Neural cell (in vitro differentiated cells): ENCODE results near the gene DIPK1C. TPM values are rescaled to one million over a fixed set of nuclear protein-coding genes. Genes with fewer than 3 reads are reported as not detected.

Experiments
- H2AFZ ChIP-seq: fragments of 200-600, 300-800 bp; sonication (generic), shearing (Covaris generic); 2 replicates; pipeline ENCODE4 v1.6.0; 2014; ENCODE audit warnings: low read depth, mild to moderate bottlenecking, antibody characterized with exemption, low read length, moderate library complexity
- H3F3A ChIP-seq: fragments of 200-600 bp; shearing (Covaris generic); 2 replicates; pipeline ENCODE4 v1.6.1; 2016; ENCODE audit warnings: mild to moderate bottlenecking, moderate library complexity, mixed read lengths, antibody characterized with exemption, low read length; ENCODE audit not compliant: insufficient read depth, poor library complexity, severe bottlenecking
- H3K27ac ChIP-seq: fragments of 200-600, 300-800 bp; sonication (generic), shearing (Covaris generic); 2 replicates; pipeline ENCODE4 v1.5.1; 2014; ENCODE audit warnings: mild to moderate bottlenecking, low read length, moderate library complexity
- H3K27me3 ChIP-seq: fragments of 300-800, 200-600 bp; sonication (generic), shearing (Covaris generic); 2 replicates; pipeline ENCODE4 v1.6.0; 2014; ENCODE audit warnings: mild to moderate bottlenecking, low read depth, low read length, moderate library complexity; ENCODE audit not compliant: insufficient read depth
- H3K36me3 ChIP-seq: fragments of 300-800, 200-600 bp; sonication (generic), shearing (Covaris generic); 2 replicates; pipeline ENCODE4 v1.5.1; 2014; ENCODE audit warnings: mild to moderate bottlenecking, antibody characterized with exemption, low read length, moderate library complexity; ENCODE audit not compliant: insufficient read depth
- H3K4me2 ChIP-seq: fragments of 300-800, 200-600 bp; sonication (generic), shearing (Covaris generic); 2 replicates; pipeline ENCODE4 v1.6.0; 2014; ENCODE audit warnings: mild to moderate bottlenecking, low read length
- H3K4me3 ChIP-seq: fragments of 300-800, 200-600 bp; sonication (generic), shearing (Covaris generic); 2 replicates; pipeline ENCODE4 v1.5.1; 2014; ENCODE audit warnings: mild to moderate bottlenecking, low read length, moderate library complexity
- H3K79me2 ChIP-seq: fragments of 200-600 bp; shearing (Covaris generic); replicated peaks from 2 replicates; pipeline ENCODE4 v1.6.0; 2014; ENCODE audit warnings: mild to moderate bottlenecking, low read length, moderate library complexity; ENCODE audit not compliant: insufficient read depth
- H3K9ac ChIP-seq: fragments of 300-800, 200-600 bp; sonication (generic), shearing (Covaris generic); 2 replicates; pipeline ENCODE4 v1.6.1; 2016; ENCODE audit warnings: mild to moderate bottlenecking, low read length, mixed read lengths
- H3K9me2 ChIP-seq: fragments of 200-600 bp; shearing (Covaris generic); 2 replicates; pipeline ENCODE4 v1.6.1; 2016; ENCODE audit warnings: mild to moderate bottlenecking, low read length, mixed read lengths; ENCODE audit not compliant: insufficient read depth
- H3K9me3 ChIP-seq: fragments of 200-600, 300-800 bp; sonication (generic), shearing (Covaris generic); 2 replicates; pipeline ENCODE4 v1.6.1; 2016; ENCODE audit warnings: mild to moderate bottlenecking, mixed run types, low read length, moderate library complexity, mixed read lengths
- H4K20me1 ChIP-seq: fragments of 200-600 bp; shearing (Covaris generic); 2 replicates; pipeline ENCODE4 v1.6.1; 2016; ENCODE audit warnings: mild to moderate bottlenecking, mixed run types; ENCODE audit not compliant: insufficient read depth
- EP300 ChIP-seq: fragments of 450-650 bp; conservative IDR thresholded peaks from 2 replicates; pipeline ENCODE4 v1.6.1; 2014; ENCODE audit warnings: antibody characterized with exemption, mild to moderate bottlenecking, moderate library complexity; ENCODE audit not compliant: poor library complexity, severe bottlenecking
- EZH2 ChIP-seq: fragments of 200-600, 300-800 bp; shearing (Covaris generic), sonication (generic); IDR thresholded peaks from 2 replicates; pipeline ENCODE4 v1.6.1; 2014; ENCODE audit warnings: antibody characterized with exemption, low read length, borderline replicate concordance, mild to moderate bottlenecking; ENCODE audit not compliant: insufficient read depth, poor library complexity, severe bottlenecking
- MXI1 ChIP-seq: fragments of 450-650 bp; conservative IDR thresholded peaks from 2 replicates; pipeline ENCODE4 v1.6.1; 2014; ENCODE audit warnings: antibody characterized with exemption, mild to moderate bottlenecking; ENCODE audit not compliant: poor library complexity, severe bottlenecking
- POLR2AphosphoS5 ChIP-seq: IDR thresholded peaks from 2 replicates; pipeline ENCODE4 v1.6.1; 2012
- RAD21 ChIP-seq: fragments of 450-650 bp; conservative IDR thresholded peaks from 2 replicates; pipeline ENCODE4 v1.6.1; 2014; ENCODE audit warnings: antibody characterized with exemption, mild to moderate bottlenecking, moderate library complexity
- SMC3 ChIP-seq: fragments of 450-650 bp; conservative IDR thresholded peaks from 2 replicates; pipeline ENCODE4 v1.6.1; 2014; ENCODE audit warnings: antibody characterized with exemption, mild to moderate bottlenecking, moderate library complexity; ENCODE audit not compliant: poor library complexity
- TAF1 ChIP-seq: IDR thresholded peaks from 2 replicates; pipeline ENCODE4 v1.6.1; 2012; ENCODE audit warnings: low read depth
- polyA plus RNA-seq: library from polyadenylated mRNA; depleted of rRNA; stranded (reverse); fragments of >200 nt; gene quantifications from 2 replicates; pipeline ENCODE4 v1.2.3, GENCODE V29; 2014
- TF ChIP-seq, protein P1 (sequence below): fragments of 450-650 bp; IDR thresholded peaks from 2 replicates; pipeline ENCODE4 v1.5.1; 2014; ENCODE audit warnings: antibody characterized with exemption, mild to moderate bottlenecking, moderate library complexity; ENCODE audit not compliant: poor library complexity, severe bottlenecking
- TF ChIP-seq, protein P2 (sequence below): IDR thresholded peaks from 2 replicates; pipeline ENCODE4 v1.6.1; 2012; ENCODE audit warnings: borderline replicate concordance

Gene DIPK1C
- polyA plus RNA-seq, 1 donor from 2014 or later = not detected

DNA sequence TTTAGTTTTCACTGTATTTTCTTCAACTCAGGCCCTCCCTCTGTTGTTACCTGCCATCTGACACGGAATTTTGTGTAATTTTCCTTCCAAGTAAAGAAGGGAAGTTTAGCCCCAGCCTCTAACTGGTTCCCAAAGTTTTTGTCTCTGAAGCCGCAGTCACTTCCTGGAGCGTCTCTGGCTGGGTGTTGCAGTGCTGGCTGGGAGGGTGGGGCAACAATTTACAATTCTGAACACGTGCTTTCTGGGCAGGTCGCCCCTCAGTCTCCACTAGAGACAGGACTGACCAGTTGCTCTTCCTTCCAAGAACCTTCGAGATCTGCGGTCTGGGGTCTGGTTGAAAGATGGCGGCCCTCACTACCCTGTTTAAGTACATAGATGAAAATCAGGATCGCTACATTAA is 42.5 kb upstream of the DIPK1C start:
- Histone ChIP-seq H3F3A (no peaks in the 10 kb centered on the region), H4K20me1 (no peaks in the 10 kb centered on the region), H3K79me2 (peaks cover 21% of the 10 kb centered on the region), H3K27ac (no peak overlapping the region), H3K9me3 (no peaks in the 10 kb centered on the region), H3K27me3 (no peaks in the 10 kb centered on the region), H3K4me3 (peak overlapping the region; percentile 13), H3K9me2 (no peaks in the 10 kb centered on the region), H3K9ac (no peak overlapping the region), H2AFZ (no peak overlapping the region), H3K4me2 (no peak overlapping the region), H3K36me3 (no peaks in the 10 kb centered on the region)
- TF ChIP-seq RAD21 = no peak
- no peak for TF ChIP-seq SMC3
- no peak for TF ChIP-seq MXI1
- TF ChIP-seq EP300 = no peak
- TF ChIP-seq, protein P1, sequence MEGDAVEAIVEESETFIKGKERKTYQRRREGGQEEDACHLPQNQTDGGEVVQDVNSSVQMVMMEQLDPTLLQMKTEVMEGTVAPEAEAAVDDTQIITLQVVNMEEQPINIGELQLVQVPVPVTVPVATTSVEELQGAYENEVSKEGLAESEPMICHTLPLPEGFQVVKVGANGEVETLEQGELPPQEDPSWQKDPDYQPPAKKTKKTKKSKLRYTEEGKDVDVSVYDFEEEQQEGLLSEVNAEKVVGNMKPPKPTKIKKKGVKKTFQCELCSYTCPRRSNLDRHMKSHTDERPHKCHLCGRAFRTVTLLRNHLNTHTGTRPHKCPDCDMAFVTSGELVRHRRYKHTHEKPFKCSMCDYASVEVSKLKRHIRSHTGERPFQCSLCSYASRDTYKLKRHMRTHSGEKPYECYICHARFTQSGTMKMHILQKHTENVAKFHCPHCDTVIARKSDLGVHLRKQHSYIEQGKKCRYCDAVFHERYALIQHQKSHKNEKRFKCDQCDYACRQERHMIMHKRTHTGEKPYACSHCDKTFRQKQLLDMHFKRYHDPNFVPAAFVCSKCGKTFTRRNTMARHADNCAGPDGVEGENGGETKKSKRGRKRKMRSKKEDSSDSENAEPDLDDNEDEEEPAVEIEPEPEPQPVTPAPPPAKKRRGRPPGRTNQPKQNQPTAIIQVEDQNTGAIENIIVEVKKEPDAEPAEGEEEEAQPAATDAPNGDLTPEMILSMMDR = no peak

DNA sequence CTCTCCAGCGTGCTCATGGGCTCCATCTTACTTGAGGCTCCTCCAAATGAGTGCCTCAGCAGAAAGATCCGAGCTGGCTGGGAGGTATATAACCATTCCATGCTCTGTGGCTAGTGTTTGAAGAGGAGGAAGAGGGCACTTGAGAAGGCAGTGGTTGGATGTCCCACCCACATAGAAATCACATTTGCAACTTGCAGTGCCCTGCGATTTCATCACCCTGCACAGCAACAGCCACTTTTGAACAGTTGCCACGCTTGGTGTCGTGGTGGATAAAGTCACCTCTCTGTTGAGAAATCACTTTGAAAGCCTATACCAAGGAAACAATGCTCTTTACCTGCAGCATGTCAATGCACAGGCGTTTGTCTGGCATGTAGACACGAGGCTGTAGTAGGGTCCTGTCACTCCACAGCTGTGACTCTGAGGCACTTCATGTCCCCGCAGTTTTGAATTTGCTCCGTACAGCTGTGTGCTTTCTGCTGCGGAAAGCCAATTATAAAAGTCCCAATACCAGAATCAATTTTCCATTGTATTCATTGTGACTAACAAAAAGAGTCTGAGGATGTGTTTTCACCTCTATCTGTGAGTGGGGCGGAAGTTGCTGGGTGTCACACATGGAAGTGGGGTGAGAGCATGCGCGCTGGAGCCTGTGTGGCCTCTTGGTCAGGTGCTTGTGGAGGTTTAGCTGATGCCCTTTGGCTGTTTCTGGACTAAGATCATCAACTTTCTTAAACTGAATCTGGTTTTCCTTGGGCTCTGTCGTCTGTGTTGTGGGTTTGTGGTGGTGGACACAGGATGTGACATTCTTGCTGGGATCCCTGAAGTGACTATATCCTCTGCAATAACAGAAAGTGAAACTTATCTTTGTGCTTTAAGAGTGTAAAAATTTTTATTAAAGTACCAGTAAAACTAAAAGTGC is 41.9 kb upstream of the DIPK1C start:
- H3K9ac ChIP-seq = no peak overlapping the region

More for the DNA sequence above, 41.9 kb upstream of the DIPK1C start:
- Histone ChIP-seq H2AFZ (no peak overlapping the region), H3K4me3 (no peak overlapping the region), H3K9me3 (no peaks in the 10 kb centered on the region), H3K36me3 (no peaks in the 10 kb centered on the region), H3K27ac (no peak overlapping the region), H3K9me2 (no peaks in the 10 kb centered on the region), H3K4me2 (no peak overlapping the region), H3K79me2 (peaks cover 21% of the 10 kb centered on the region), H3F3A (no peaks in the 10 kb centered on the region), H3K27me3 (no peaks in the 10 kb centered on the region), H4K20me1 (no peaks in the 10 kb centered on the region)
- no peak for TF ChIP-seq RAD21
- TF ChIP-seq EZH2 = no peak
- TF ChIP-seq EP300 = no peak
- TF ChIP-seq, protein P1 = no peak
- TF ChIP-seq, protein P2, sequence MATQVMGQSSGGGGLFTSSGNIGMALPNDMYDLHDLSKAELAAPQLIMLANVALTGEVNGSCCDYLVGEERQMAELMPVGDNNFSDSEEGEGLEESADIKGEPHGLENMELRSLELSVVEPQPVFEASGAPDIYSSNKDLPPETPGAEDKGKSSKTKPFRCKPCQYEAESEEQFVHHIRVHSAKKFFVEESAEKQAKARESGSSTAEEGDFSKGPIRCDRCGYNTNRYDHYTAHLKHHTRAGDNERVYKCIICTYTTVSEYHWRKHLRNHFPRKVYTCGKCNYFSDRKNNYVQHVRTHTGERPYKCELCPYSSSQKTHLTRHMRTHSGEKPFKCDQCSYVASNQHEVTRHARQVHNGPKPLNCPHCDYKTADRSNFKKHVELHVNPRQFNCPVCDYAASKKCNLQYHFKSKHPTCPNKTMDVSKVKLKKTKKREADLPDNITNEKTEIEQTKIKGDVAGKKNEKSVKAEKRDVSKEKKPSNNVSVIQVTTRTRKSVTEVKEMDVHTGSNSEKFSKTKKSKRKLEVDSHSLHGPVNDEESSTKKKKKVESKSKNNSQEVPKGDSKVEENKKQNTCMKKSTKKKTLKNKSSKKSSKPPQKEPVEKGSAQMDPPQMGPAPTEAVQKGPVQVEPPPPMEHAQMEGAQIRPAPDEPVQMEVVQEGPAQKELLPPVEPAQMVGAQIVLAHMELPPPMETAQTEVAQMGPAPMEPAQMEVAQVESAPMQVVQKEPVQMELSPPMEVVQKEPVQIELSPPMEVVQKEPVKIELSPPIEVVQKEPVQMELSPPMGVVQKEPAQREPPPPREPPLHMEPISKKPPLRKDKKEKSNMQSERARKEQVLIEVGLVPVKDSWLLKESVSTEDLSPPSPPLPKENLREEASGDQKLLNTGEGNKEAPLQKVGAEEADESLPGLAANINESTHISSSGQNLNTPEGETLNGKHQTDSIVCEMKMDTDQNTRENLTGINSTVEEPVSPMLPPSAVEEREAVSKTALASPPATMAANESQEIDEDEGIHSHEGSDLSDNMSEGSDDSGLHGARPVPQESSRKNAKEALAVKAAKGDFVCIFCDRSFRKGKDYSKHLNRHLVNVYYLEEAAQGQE = no peak
- TF ChIP-seq POLR2AphosphoS5 = no peak
- no peak for TF ChIP-seq TAF1
- no peak for TF ChIP-seq SMC3
- no peak for TF ChIP-seq MXI1
